Subcutaneous abdominal adipose tissue (tissue), 5 donors: ENCODE data around the gene MYH15.

Experiments used
- H3K27ac ChIP-seq: one replicate; pipeline ENCODE4 v1.7.0; 2013; ENCODE audit warnings: low read depth, mild to moderate bottlenecking, inconsistent platforms, low read length, moderate library complexity
- H3K27me3 ChIP-seq, 5 donors: one replicate each; pipeline ENCODE4 v1.7.0; 2013; ENCODE audit warnings: low read length in 5 of 5, inconsistent platforms in 1 of 5; ENCODE audit not compliant: control insufficient read depth in 5 of 5, insufficient read depth in 4 of 5
- H3K36me3 ChIP-seq, 5 donors: one replicate each; pipeline ENCODE4 v1.7.0; 2013; ENCODE audit warnings: low read length in 5 of 5; ENCODE audit not compliant: control insufficient read depth in 5 of 5, insufficient read depth in 5 of 5
- H3K4me1 ChIP-seq, 5 donors: one replicate each; pipeline ENCODE4 v1.7.0; 2013; ENCODE audit warnings: low read length in 5 of 5, mild to moderate bottlenecking in 3 of 5, moderate library complexity in 1 of 5; ENCODE audit not compliant: control insufficient read depth in 5 of 5, insufficient read depth in 5 of 5
- H3K4me3 ChIP-seq, 5 donors: one replicate each; pipeline ENCODE4 v1.7.0; 2013; ENCODE audit warnings: low read length in 5 of 5, low read depth in 1 of 5
- H3K9ac ChIP-seq, 5 donors: one replicate each; pipeline ENCODE4 v1.7.0; 2013; ENCODE audit warnings: low read length in 5 of 5, mild to moderate bottlenecking in 4 of 5, moderate library complexity in 3 of 5
- H3K9me3 ChIP-seq, 5 donors: one replicate each; pipeline ENCODE4 v1.7.0; 2013; ENCODE audit warnings: low read length in 5 of 5; ENCODE audit not compliant: control insufficient read depth in 5 of 5
- donor health status: healthy.
- donor health status: healthy.
- donor health status: healthy.
- donor health status: healthy.
- donor health status: healthy.

MYH15 gene

GRCh38 chr3:108511490-108511889 is 1.1 kb upstream of the MYH15 start:
- Histone ChIP-seq H3K4me3 (no peak overlapping the region), H3K27me3 (no peaks in the 10 kb centered on the region), H3K4me1 (no peaks in the 10 kb centered on the region), H3K27ac (no peak overlapping the region), H3K9ac (no peak overlapping the region), H3K9me3 (no peaks in the 10 kb centered on the region), H3K36me3 (no peaks in the 10 kb centered on the region)

GRCh38 chr3:108511055-108511454 is 659 bp upstream of the MYH15 start:
- H3K27me3 ChIP-seq, result no peaks in the 10 kb centered on the region
- H3K9me3 ChIP-seq, result no peaks in the 10 kb centered on the region
- no peaks in the 10 kb centered on the region for H3K4me1 ChIP-seq
- no peak overlapping the region for H3K27ac ChIP-seq
- no peak overlapping the region for H3K4me3 ChIP-seq
- H3K9ac ChIP-seq, result no peak overlapping the region
- no peaks in the 10 kb centered on the region for H3K36me3 ChIP-seq

DNA sequence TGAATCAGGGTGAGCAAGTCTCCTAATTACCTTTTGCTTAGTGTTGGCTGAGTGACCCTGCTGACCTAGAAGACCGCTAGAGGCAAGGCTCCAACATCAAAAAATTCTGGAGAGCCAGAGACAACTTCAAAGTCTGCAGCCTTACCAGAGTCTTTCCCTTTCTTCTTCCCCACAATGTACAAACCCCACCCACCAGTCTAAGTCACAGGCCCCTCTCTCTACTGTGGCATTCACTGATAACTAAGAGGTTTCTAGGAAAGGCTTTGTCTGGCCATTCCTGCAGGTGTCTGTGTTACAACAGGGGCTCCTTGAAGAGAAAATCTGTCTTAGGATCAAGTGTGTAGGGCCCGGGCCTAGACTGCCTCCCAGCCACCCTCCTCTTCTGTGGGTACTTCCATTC is 525 bp downstream of the MYH15 start:
- H3K4me1 ChIP-seq, result no peaks in the 10 kb centered on the region
- no peaks in the 10 kb centered on the region for H3K36me3 ChIP-seq
- H3K9me3 ChIP-seq, result no peaks in the 10 kb centered on the region
- H3K27me3 ChIP-seq, result no peaks in the 10 kb centered on the region
- no peak overlapping the region for H3K27ac ChIP-seq
- H3K4me3 ChIP-seq, result no peak overlapping the region
- no peak overlapping the region for H3K9ac ChIP-seq

DNA sequence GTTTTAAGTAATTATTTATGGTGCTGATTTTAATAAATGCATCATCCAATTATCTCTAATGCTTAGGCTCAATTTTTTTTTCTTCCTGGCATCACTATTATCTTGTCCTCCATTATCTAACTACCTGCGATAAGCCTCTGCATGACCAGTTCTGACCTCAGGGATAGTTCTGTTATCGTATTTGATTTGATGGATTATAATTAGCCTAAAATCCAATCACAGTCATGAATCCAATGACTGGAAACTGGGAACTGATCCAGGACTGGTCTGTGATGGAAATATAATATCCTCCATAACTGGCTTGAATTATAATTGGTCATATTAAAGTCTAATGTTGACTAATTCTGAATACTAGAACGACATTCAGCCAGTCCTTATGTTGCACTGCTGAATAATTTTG is 1.1 kb downstream of the MYH15 start:
- Histone ChIP-seq H3K27ac (no peak overlapping the region), H3K9ac (no peak overlapping the region), H3K9me3 (no peaks in the 10 kb centered on the region), H3K4me1 (no peaks in the 10 kb centered on the region), H3K4me3 (no peak overlapping the region), H3K36me3 (no peaks in the 10 kb centered on the region), H3K27me3 (no peaks in the 10 kb centered on the region)

- Histone ChIP-seq H3K9ac (no peak overlapping the region), H3K27ac (no peak overlapping the region), H3K4me3 (no peak overlapping the region), H3K9me3 (no peaks in the 10 kb centered on the region), H3K27me3 (no peaks in the 10 kb centered on the region), H3K36me3 (no peaks in the 10 kb centered on the region), H3K4me1 (no peaks in the 10 kb centered on the region)
Observed at GRCh38 chr3:108507902-108508301, 2.5 kb downstream of the MYH15 start.

DNA sequence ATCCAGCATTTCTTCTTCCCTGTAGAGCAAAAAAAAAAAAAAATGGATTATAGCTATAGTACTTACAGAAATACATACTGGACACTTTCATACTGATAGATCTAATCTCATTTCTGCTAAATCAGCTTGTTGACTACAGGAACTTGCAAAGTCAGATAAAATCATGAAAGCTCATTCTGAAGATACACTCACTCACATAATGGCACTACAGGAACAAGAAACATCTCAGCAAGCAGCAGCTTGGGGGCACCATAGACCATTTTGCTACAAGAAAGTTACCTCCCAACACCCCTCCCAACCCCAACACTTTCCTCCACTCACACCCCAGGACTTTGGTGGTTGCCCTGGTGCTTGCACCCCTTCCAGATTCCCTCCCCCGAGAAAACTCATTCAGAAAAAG is 4.6 kb downstream of the MYH15 start:
- H3K27ac ChIP-seq, result no peak overlapping the region
- no peak overlapping the region for H3K4me3 ChIP-seq
- no peaks in the 10 kb centered on the region for H3K4me1 ChIP-seq
- H3K27me3 ChIP-seq, result no peaks in the 10 kb centered on the region
- no peaks in the 10 kb centered on the region for H3K36me3 ChIP-seq
- no peaks in the 10 kb centered on the region for H3K9me3 ChIP-seq
- H3K9ac ChIP-seq, result no peak overlapping the region

GRCh38 chr3:108503722-108504121 is 6.7 kb downstream of the MYH15 start:
- no peak overlapping the region for H3K9ac ChIP-seq
- no peak overlapping the region for H3K27ac ChIP-seq
- no peak overlapping the region for H3K4me3 ChIP-seq
- H3K9me3 ChIP-seq, result no peaks in the 10 kb centered on the region
- H3K4me1 ChIP-seq, result no peaks in the 10 kb centered on the region
- H3K36me3 ChIP-seq, result no peaks in the 10 kb centered on the region
- no peaks in the 10 kb centered on the region for H3K27me3 ChIP-seq

DNA sequence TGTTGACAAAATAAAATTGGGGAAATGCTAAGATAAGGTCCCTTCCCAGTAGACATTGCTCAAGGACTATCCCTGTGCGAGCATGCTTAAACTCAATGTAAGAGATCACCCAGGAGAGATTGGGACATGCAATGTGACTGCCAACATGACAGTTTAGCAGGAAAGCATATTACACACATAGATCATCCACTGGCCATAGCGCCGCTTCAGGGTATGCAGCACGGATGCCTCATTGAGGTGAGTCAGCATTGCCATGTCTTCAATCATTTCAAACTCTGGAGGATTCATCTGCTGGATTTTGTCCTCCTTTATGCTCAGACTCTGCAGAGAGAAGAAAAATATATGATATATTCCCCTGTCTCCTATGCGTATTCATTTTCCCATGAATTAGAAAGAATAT is 8.9 kb downstream of the MYH15 start:
- no peaks in the 10 kb centered on the region for H3K27me3 ChIP-seq
- H3K9me3 ChIP-seq, result no peaks in the 10 kb centered on the region
- H3K9ac ChIP-seq, result no peak overlapping the region
- H3K27ac ChIP-seq, result no peak overlapping the region
- no peak overlapping the region for H3K4me3 ChIP-seq
- no peaks in the 10 kb centered on the region for H3K36me3 ChIP-seq
- no peaks in the 10 kb centered on the region for H3K4me1 ChIP-seq

DNA sequence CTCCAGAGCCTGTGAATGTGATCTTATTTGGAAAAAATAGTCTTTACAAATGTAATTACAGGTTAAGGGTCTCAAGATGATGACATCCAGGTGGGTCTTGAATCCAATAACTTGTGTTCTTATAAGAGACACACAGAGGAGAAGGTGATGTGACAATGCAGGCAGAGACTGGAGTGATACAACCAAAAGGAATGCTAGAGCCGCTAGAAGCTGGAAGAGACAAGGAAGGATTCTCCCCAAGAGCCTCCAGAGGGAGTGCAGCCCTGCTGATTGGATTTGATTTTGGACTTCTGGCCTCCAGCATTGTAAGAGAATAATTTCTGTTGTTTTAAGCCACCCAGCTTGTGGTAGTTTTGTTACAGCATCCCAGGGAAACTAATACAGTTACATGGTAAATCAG is 9.7 kb downstream of the MYH15 start:
- Histone ChIP-seq H3K9me3 (no peaks in the 10 kb centered on the region), H3K27me3 (no peaks in the 10 kb centered on the region), H3K9ac (no peak overlapping the region), H3K4me3 (no peak overlapping the region), H3K36me3 (no peaks in the 10 kb centered on the region), H3K4me1 (no peaks in the 10 kb centered on the region), H3K27ac (no peak overlapping the region)

DNA sequence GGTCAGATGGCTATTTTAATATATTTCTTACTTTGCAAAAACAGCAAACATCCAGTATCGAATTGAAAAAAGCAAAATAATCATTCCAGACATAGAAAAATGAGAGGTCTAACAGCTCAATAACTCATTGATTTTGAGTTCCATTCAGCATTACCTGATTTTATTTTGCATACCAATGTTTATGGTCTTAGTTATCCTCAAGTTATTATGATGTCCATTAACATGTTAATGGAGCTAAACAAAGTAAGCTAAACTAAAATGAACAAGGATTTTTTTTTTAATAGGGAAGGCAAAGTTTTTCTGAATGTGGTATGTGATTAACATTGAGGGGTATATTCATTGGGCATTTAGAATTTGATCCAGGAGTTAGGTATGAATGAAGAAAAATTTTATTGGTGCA is 13.1 kb downstream of the MYH15 start:
- Histone ChIP-seq H3K9ac (no peak overlapping the region), H3K9me3 (no peaks in the 10 kb centered on the region), H3K27ac (no peak overlapping the region), H3K36me3 (no peaks in the 10 kb centered on the region), H3K4me3 (no peak overlapping the region), H3K4me1 (peaks cover 0 to 8% (median 0%) of the 10 kb centered on the region in 5 donors), H3K27me3 (no peaks in the 10 kb centered on the region)

GRCh38 chr3:108495717-108496116 is 14.7 kb downstream of the MYH15 start:
- Histone ChIP-seq H3K27ac (no peak overlapping the region), H3K4me1 (peaks cover 0 to 10% (median 0%) of the 10 kb centered on the region in 5 donors)

More at GRCh38 chr3:108495717-108496116, 14.7 kb downstream of the MYH15 start:
- Histone ChIP-seq H3K9ac (no peak overlapping the region), H3K27me3 (no peaks in the 10 kb centered on the region), H3K4me3 (no peak overlapping the region), H3K9me3 (no peaks in the 10 kb centered on the region), H3K36me3 (no peaks in the 10 kb centered on the region)
